ENCODE data around the gene SLC2A4RG.

SLC2A4RG gene

GRCh38 chr20:63739130-63740069 lies at the start of gene SLC2A4RG:
Gene SLC2A4RG (plus strand): TSS chr20:63739776. CDS start chr20:63739913, 137 bp downstream.
- DNase-seq: peak; percentile 48 to 63

DNA sequence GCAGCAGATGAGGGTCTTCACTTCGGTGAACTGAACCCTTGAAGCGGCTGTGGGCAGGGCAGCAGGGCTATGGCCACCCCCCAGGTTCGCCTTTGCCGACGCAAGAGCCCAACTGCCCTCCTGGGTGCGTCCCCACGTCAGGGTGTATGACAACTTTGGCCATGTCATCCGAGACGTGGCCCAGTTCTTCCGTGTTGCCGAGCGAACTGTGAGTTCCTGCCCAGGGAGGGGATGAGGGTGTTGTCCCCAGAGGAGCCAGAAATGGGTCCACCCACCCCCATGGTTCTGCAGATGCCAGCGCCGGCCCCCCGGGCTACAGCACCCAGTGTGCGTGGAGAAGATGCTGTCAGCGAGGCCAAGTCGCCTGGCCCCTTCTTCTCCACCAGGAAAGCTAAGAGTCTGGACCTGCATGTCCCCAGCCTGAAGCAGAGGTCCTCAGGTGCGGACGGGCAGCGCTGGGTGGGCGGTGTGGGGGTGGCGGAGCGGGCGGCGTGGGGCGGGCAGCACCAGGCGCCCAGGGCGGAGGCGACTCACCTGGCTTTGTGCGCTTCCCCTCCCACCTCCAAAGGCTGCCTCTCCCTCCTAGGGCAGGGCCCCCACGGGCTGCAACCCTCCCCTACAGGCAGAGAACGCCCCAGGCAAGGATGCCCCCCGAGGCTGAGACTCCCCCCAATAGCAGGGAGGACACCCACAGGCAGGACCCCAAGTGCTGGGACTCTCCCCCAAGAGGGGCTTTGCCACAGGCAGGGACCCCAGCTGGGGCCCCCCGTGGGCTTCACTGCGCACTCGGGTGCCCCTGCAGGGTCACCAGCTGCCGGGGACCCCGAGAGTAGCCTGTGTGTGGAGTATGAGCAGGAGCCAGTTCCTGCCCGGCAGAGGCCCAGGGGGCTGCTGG lies 49.3 kb upstream of the SLC2A4RG start:
- DNase-seq: no peak

GRCh38 chr20:63690898-63691710 lies 48.5 kb upstream of the SLC2A4RG start:
- DNase-seq: no peak

DNA sequence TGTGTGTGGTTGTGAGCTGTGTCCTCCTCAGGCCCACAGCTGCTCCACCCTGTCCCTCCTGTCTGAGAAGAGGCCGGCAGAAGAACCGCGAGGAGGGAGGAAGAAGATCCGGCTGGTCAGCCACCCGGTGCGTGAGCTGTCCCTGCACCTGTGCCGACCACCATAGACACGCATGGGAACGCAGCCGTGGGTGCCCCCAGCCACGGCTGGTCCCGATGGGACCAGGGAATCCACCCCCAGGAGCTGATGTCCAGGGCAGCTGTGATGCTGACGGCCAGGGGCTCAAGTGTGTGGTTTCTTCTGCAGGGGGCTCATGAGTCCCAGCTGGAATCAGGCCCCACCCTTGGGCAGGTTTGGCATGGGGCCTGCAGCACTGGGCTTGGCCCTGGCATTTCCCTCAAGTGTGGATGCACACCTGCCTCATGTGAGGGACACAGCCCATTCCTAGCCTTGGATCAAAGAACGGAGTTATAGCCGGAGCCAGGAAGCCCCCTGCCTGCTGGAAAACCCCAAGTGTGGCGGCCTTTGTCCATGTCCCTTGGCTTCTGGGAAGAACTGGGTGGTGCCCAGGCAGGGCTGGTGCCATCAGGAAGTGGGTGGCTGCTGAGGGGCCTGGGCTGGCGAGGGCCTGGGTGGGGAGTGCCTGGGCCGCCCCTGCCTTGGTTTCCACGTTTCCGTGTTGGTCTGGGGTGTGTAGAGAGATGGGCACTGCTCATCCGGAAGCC lies 47.7 kb upstream of the SLC2A4RG start:
- no peak for DNase-seq

DNA sequence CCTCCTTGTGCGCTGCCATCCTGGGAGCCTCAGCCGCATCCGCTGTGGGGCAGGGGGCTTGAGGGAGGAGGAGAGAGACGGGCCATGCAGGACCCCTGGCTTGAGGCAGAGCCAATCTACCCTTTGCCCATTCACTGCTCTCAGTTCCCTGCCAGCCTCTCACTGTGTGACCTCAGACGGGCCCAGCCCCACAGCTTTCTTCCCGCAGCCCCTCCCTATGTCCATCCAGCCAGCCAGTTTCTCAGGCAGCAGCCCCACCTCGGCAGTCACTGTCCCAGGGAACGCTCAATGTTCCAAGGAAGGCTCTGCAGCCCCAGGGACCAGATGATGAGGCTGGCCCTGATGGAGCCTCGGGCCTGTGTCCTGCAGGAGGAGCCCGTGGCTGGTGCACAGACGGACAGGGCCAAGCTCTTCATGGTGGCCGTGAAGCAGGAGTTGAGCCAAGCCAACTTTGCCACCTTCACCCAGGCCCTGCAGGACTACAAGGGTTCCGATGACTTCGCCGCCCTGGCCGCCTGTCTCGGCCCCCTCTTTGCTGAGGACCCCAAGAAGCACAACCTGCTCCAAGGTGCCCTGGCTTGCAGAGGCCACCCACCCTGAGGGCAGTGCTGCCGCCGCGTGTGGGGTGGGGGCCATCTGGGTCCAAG lies 47.0 kb upstream of the SLC2A4RG start:
- no peak for DNase-seq

DNA sequence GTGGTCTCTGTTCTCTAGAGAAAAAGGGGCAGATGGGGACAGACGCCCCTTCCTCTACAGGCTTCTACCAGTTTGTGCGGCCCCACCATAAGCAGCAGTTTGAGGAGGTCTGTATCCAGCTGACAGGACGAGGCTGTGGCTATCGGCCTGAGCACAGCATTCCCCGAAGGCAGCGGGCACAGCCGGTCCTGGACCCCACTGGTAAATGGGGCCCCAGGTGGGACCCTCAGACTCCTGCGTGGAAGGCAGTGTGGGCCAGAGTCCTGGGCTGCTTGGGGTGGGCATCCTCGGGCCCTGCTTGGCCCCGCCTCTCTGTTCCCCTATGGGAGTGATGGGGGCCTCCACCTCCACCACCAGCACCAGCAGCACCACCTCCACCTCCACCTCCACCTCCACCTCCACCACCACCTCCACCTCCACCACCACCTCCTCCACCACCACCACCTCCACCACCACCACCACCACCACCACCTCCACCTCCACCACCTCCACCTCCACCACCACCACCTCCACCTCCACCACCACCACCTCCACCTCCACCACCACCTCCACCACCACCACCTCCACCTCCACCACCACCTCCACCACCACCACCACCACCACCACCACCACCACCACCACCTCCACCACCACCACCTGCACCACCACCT lies 46.4 kb upstream of the SLC2A4RG start:
- DNase-seq: no peak

DNA sequence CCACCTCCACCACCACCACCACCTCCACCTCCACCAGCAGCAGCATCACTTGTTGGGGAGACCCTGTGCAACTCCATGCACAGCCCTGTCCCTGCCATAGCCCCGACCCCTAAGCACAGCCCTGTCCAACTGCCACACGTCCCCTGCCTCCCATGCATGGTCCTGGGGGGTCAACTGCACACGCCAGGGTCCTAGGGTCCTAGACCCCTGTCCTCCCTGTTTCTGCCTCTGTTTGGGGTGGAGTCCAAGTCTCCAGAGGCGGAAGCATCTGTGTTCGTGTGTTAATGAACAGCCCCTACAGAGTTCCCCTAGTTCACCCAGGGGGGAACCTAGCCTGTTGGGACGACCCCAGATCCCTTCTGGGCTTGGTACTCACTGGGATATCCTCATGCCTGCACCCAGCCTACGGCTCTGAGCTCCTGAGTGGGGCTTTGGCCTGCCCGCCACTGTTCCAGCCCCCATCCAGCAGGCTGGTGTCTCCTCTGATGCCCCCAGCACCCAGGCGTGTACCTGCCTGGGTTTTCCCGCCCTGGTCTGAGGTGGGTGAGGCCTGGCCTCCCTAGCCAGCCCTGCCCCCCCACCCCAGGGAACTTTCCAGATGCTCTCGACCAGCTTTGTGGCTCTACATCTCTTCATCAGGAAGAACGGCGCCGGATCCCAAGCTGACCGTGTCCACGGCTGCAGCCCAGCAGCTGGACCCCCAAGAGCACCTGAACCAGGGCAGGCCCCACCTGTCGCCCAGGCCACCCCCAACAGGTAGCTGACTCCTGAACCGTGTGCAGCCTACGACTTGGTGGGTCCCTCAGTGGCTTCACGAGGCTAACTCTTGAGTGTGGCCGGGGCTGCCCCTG lies 45.6 kb upstream of the SLC2A4RG start:
- no peak for DNase-seq

- DNase-seq: no peak
These were observed 44.8 kb upstream of the SLC2A4RG start for GRCh38 chr20:63694584-63695423.

DNA sequence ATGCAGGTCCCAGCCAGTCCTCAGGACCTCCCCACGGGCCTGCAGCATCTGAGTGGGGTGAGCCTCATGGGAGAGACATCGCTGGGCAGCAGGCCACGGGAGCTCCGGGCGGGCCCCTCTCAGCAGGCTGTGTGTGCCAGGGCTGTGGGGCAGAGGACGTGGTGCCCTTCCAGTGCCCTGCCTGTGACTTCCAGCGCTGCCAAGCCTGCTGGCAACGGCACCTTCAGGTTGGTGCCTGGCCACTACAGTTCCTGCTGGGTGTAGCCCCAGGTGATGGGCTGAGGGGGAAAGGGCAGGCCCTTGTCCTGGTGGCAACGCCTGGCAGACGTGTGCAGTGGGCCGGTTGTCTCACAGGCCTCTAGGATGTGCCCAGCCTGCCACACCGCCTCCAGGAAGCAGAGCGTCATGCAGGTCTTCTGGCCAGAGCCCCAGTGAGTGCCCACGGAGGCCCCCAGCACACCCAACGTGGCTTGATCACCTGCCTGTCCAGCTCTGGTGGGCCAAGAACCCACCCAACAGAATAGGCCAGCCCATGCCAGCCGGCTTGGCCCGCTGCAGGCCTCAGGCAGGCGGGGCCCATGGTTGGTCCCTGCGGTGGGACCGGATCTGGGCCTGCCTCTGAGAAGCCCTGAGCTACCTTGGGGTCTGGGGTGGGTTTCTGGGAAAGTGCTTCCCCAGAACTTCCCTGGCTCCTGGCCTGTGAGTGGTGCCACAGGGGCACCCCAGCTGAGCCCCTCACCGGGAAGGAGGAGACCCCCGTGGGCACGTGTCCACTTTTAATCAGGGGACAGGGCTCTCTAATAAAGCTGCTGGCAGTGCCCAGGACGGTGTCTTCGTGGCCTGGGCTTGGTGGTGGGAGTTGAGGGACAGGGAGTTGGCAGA lies 43.9 kb upstream of the SLC2A4RG start:
- DNase-seq: no peak

- DNase-seq: no peak
These were observed 43.3 kb upstream of the SLC2A4RG start for GRCh38 chr20:63696306-63696627.

- DNase-seq: no peak
These were observed 42.8 kb upstream of the SLC2A4RG start, which contains the start of gene TNFRSF6B for GRCh38 chr20:63696628-63697356. Gene TNFRSF6B (plus strand): TSS chr20:63696652. CDS start chr20:63696768, 116 bp downstream.

DNA sequence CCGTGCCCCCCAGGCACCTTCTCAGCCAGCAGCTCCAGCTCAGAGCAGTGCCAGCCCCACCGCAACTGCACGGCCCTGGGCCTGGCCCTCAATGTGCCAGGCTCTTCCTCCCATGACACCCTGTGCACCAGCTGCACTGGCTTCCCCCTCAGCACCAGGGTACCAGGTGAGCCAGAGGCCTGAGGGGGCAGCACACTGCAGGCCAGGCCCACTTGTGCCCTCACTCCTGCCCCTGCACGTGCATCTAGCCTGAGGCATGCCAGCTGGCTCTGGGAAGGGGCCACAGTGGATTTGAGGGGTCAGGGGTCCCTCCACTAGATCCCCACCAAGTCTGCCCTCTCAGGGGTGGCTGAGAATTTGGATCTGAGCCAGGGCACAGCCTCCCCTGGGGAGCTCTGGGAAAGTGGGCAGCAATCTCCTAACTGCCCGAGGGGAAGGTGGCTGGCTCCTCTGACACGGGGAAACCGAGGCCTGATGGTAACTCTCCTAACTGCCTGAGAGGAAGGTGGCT lies 42.2 kb upstream of the SLC2A4RG start:
- DNase-seq: no peak

DNA sequence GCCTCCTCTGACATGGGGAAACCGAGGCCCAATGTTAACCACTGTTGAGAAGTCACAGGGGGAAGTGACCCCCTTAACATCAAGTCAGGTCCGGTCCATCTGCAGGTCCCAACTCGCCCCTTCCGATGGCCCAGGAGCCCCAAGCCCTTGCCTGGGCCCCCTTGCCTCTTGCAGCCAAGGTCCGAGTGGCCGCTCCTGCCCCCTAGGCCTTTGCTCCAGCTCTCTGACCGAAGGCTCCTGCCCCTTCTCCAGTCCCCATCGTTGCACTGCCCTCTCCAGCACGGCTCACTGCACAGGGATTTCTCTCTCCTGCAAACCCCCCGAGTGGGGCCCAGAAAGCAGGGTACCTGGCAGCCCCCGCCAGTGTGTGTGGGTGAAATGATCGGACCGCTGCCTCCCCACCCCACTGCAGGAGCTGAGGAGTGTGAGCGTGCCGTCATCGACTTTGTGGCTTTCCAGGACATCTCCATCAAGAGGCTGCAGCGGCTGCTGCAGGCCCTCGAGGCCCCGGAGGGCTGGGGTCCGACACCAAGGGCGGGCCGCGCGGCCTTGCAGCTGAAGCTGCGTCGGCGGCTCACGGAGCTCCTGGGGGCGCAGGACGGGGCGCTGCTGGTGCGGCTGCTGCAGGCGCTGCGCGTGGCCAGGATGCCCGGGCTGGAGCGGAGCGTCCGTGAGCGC lies 41.6 kb upstream of the SLC2A4RG start:
- no peak for DNase-seq

- peak in 1 of 2 donors; percentile 58 for DNase-seq
These were observed 40.7 kb upstream of the SLC2A4RG start for GRCh38 chr20:63698739-63699465.

DNA sequence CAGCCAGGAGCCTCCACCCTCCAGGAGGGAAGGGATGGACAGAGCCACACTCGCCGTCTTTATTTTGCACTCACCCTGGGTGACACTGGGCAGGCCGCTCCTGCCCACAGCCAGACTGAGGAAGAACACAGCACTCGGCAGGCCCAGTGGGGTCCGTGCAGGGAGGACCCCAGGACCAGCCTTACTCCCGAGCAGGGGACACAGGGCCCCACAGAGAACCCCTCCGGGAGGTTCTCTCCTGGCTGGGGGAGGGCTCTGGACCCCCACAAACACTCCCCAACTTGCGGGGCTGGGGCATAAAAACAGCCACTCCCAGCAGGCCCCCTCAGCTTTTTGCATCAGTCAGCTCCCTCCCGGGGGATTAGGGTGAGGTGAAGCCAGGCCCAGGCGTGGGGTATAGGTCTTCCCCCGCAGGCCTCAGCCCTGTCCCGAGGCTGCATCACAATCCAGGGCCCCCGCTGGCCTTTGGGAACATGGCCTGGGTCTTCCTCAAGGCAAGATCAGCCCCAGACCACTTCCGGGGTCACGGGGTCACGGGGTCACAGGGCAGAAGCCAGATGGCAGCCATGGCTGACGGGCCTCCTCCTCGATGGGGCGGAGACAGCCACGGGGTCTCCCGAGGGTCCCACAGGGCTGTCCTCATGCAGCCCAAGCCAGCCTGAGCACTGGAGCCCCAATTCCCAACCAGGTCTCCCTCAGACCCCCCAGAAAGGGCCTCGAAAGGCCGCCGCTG lies 39.9 kb upstream of the SLC2A4RG start:
- DNase-seq: no peak
